ENCODE results near the gene WIPF1.

The WIPF1 gene, protein sequence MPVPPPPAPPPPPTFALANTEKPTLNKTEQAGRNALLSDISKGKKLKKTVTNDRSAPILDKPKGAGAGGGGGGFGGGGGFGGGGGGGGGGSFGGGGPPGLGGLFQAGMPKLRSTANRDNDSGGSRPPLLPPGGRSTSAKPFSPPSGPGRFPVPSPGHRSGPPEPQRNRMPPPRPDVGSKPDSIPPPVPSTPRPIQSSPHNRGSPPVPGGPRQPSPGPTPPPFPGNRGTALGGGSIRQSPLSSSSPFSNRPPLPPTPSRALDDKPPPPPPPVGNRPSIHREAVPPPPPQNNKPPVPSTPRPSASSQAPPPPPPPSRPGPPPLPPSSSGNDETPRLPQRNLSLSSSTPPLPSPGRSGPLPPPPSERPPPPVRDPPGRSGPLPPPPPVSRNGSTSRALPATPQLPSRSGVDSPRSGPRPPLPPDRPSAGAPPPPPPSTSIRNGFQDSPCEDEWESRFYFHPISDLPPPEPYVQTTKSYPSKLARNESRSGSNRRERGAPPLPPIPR

GRCh38 chr2:174597345-174598047 is at the start of gene WIPF1:
WIPF1 (minus strand) TSS chr2:174597804; CDS start chr2:174585573, 12,231 bp downstream.
- peak; percentile 34 for DNase-seq

DNA sequence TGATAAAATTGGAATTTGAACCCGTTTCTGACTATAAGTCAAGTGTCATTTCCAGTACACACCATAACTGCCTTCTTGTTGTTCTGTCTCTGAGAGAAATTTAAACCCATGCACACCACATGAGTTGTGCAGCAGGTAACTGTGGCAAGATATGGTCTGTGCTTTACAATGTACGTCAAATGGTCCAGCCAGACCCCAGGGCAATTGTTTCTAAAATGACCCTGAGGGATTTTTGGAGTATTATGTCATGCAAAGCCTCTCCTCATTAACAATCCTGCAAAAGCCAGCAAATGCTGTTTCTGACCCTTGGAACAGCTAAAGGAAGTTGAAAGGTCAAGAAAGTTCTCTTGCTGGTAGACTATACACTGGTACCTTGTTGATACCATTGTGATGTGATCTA is 47.7 kb upstream of the WIPF1 start:
- DNase-seq, result no peak

- DNase-seq, result no peak
Observed at GRCh38 chr2:174644406-174644805, 46.8 kb upstream of the WIPF1 start.

DNA sequence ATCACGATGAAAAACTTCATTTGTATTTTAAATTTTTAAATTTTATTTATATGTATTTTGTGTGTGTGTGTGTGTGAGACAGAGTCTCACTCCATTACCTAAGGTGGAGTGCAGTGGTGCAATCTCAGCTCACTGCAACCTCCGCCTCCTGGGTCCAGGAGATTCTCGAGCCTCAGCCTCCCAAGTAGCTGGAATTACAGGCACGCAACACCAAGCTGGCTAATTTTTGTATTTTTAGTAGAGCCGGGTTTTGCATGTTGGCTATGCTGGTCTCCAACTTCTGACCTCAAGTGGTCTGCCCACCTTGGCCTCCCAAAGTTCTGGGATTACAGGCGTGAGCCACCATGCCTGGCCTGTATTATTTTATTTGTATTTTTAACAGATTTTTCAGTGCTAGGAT is 45.8 kb upstream of the WIPF1 start:
- no peak for DNase-seq

DNA sequence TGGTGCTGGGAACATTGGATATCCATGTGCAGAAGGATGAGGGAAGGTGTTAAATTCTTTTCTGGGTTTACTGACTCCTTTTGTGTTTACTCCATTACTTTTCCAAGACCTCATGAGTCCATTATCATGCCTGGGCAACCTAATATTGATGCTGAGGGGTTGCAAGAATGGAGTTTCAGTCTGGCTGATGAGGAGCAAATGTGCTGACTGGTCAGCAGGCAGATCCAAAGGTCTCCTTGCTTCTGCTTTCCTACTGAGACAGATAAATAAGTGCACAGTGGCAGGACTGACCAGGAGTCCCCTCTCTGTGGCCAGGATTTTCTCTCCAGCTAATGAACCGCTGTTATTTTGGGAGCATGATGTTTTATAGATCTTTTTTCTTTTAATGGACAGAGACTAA is 43.6 kb upstream of the WIPF1 start:
- no peak for DNase-seq

DNA sequence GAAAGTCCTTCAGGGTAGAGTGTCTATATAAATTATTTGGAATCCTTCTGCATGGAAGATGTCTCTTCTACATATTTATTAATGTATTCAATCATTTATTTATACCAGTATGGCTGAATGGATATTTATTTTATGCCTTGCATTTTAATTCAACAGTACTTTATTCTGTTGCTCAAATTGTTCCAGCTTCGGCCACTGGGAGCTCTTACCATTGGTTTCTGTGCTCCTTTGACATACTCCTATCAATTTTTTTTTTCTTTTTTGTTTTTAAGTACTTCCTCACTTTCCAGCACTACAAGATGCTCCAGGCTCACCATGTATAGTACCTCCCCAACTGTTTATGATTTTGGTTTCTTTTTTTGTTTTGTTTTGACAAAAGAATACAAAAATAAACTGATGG is 39.4 kb upstream of the WIPF1 start:
- DNase-seq, result no peak

- no peak for DNase-seq
Observed at GRCh38 chr2:174635776-174636404, 38.3 kb upstream of the WIPF1 start.

- DNase-seq, result no peak
Observed at GRCh38 chr2:174635015-174635593, 37.5 kb upstream of the WIPF1 start.

- DNase-seq, result peak; percentile 85
Observed at GRCh38 chr2:174634130-174635014, 36.8 kb upstream of the WIPF1 start.

- DNase-seq, result no peak
Observed at GRCh38 chr2:174633623-174633930, 36.0 kb upstream of the WIPF1 start.

GRCh38 chr2:174632841-174633622 is 35.4 kb upstream of the WIPF1 start:
- DNase-seq, result no peak

- DNase-seq, result no peak
Observed at GRCh38 chr2:174631009-174631981, 33.7 kb upstream of the WIPF1 start.

GRCh38 chr2:174630107-174630506 is 32.5 kb upstream of the WIPF1 start:
- DNase-seq, result no peak

- no peak for DNase-seq
Observed at GRCh38 chr2:174629506-174629905, 31.9 kb upstream of the WIPF1 start.

GRCh38 chr2:174628528-174629169 is 31.0 kb upstream of the WIPF1 start:
- DNase-seq, result no peak

DNA sequence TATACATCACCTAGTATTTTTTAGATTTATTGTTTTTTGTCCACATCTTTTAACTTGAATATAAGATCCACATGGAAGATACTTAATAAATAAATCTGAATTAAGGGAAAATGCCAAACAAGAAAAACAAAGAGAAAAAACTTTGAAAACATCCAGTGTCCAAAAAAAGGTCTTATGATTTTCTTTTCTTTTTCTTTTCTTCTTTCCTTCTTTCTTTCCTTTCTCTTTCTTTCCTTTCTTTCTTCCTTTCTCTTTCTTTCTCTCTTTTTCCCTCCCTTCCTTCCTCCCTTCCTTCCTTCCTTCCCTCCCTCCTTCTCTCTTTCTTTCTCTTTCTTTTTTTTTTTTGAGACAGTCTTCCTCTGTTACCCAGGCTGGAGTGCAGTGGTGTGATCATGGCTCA is 29.6 kb upstream of the WIPF1 start:
- no peak for DNase-seq

GRCh38 chr2:174624895-174625430 is 27.4 kb upstream of the WIPF1 start:
- no peak for DNase-seq

DNA sequence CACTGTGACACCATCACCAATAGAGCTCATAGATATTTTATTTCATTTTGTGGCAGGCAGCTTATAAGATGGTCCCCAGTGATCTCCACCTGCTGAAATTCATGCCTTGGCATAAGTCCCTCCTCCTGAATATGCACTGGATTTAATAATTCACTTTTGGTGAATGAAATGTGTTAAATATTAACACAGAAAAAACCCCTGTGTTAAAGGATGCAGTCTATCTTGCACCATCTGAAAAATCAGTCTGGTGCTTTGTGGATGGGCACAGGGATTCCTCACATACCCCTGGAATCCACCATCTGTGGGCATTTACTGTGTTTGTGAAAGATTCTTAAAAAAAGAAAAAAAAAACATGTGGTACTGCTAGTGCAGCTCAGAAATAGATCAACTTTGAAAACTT is 26.1 kb upstream of the WIPF1 start:
- DNase-seq, result no peak

DNA sequence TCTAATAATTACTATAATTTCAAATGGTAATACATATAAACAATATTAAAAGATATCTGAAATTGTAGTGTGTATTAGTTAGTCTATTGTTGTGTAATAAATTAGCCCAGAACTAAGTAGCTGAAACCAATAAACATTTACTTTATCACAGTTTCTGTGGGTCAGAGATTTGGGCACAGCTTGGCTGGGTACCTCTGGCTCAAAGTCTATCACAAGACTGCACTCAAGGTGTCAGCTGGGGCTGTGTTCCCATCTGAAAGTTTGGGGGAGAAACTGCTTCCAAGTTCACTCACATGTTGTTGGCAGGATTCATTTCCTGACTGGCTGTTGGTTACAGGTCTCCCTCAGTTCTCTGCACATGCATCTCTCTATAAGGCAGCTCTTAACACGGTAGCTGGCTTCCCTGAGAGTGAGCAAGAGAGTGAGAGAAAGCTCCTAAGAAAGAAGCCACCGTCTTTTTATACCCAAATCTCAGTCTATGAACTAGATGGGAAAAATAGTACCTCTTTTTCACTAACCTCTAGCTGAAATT is 25.6 kb upstream of the WIPF1 start:
- DNase-seq, result no peak
